ENCODE measurements around the gene CFAP157. TPM values are rescaled to one million over a fixed set of nuclear protein-coding genes. Genes with fewer than 3 reads are reported as not detected.

The CFAP157 gene
- total and polyA plus RNA-seq, 9 donors, result 0.22 to 99.0 (median 3.5) TPM

DNA sequence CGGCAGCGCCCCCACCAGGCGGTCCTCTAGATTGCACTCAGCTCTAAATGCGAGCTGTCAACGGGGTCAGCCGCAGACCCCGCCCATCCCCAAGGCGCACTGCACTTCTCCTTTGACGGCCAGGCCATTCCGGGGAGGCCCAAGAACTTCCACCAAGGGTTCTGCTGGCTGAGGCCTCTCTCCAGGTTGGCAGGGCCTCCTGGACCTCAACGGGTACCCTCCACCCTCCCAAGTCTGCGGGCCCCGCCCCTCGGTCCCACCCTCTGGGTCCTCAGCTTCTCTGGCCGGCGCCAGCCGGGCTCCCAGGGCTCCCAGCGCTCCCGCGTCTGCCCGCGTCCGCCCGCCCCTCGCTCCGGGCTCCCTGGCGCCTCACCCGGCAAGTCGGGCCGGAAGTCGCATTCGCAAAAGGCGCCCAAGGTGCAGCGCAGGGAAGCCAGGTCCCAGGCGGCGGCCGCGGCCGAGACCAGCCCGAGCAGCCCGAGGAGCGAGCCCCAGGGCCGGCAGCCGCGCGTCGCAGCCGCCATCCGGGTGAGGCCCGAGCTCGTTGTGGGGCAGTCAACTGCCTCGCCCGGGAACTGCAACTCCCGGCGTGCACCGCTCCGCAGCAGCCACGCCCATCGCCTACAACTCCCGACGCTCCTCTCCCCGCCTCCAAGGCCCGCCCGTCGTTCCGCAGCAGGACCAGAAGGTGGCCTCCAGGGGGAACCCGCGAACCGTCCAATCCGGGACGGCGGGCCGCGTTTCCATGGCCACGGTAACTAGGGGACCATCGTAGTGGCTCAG lies 28.1 kb downstream of the CFAP157 start, which contains the start of gene TOR2A:
Gene TOR2A, minus strand, starts transcription at position 548 of the 783 bp plus-strand sequence. Its CDS starts 24 bp downstream, at position 524.
- Histone ChIP-seq H3K4me1 (ENCODE audit: insufficient read depth) (peaks cover 6% of the 10 kb centered on the region), H3K36me3 (no peaks in the 10 kb centered on the region), H3K9me3 (no peaks in the 10 kb centered on the region), H3K27me3 (no peaks in the 10 kb centered on the region), H3K27ac (peak within 1 kb of the TSS; percentile 80 to 88), H3K4me3 (peak within 1 kb of the TSS; percentile 88)
- TF ChIP-seq, protein P1, sequence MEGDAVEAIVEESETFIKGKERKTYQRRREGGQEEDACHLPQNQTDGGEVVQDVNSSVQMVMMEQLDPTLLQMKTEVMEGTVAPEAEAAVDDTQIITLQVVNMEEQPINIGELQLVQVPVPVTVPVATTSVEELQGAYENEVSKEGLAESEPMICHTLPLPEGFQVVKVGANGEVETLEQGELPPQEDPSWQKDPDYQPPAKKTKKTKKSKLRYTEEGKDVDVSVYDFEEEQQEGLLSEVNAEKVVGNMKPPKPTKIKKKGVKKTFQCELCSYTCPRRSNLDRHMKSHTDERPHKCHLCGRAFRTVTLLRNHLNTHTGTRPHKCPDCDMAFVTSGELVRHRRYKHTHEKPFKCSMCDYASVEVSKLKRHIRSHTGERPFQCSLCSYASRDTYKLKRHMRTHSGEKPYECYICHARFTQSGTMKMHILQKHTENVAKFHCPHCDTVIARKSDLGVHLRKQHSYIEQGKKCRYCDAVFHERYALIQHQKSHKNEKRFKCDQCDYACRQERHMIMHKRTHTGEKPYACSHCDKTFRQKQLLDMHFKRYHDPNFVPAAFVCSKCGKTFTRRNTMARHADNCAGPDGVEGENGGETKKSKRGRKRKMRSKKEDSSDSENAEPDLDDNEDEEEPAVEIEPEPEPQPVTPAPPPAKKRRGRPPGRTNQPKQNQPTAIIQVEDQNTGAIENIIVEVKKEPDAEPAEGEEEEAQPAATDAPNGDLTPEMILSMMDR (IDR thresholded peaks at IDR 0.05), result peak; percentile 92 to 100 (median 100)
- TF ChIP-seq EP300 (IDR thresholded peaks at IDR 0.05), result no peak
- peak; percentile 93 for TF ChIP-seq POLR2A (IDR thresholded peaks at IDR 0.05)
- intact Hi-C loops (cut with DNase I), result loop anchor here (1.0 to 5.0 kb wide), 10 partner anchors 47 to 187 kb away; no protein-coding TSS in a partner anchor
- DNase-seq, result peak; percentile 95 to 98 (median 98)
- WGBS, 3 donors, result 0 to 1% (median 0%) methylated on average over 48 to 76 of the region's 76 CpGs

DNA sequence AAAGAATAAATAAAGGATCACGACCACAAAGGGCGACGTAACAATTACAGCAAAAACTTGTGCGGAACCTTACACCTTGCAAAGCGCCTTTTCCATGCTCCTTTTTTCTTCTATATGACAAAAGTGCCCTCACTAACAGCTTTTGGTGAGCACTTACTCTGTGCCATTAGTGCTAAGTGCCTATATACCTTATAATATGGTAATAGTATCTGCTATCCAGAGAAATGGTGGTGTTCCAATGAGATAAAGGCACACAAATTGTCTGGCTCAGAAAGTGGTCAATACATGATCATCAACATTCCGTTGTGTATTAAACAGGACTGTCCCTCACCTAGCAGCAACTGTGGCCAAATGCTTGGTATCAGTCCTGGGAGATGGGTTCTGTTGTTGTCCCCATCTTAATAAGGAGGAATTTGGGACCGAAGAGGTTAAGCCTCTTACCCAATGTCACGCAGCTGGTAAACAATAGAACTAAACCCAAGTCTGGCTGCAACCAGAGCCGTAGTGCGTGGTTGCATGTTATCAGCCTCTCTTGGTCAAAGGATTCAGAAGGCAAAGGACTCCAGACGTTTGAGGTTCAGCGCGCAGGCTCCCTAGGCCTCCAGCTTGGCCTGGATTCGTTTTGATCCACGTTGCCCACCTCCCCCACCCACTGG lies 28.9 kb downstream of the CFAP157 start:
- intact Hi-C loops (cut with DNase I), result loop anchor here (1.0 to 5.0 kb wide), 8 partner anchors 47 to 187 kb away; no protein-coding TSS in a partner anchor
- no peak for TF ChIP-seq POLR2A (IDR thresholded peaks at IDR 0.05)
- TF ChIP-seq EP300 (IDR thresholded peaks at IDR 0.05), result no peak
- TF ChIP-seq, protein P1 (IDR thresholded peaks at IDR 0.05), result no peak
- Histone ChIP-seq H3K9me3 (no peaks in the 10 kb centered on the region), H3K4me3 (no peak overlapping the region), H3K4me1 (ENCODE audit: insufficient read depth) (peaks cover 6% of the 10 kb centered on the region), H3K27ac (no peak overlapping the region), H3K36me3 (no peaks in the 10 kb centered on the region), H3K27me3 (no peaks in the 10 kb centered on the region)
- no peak for DNase-seq
- 29 to 36% (median 35%) methylated on average over 15 of the region's 15 CpGs for WGBS, 3 donors

DNA sequence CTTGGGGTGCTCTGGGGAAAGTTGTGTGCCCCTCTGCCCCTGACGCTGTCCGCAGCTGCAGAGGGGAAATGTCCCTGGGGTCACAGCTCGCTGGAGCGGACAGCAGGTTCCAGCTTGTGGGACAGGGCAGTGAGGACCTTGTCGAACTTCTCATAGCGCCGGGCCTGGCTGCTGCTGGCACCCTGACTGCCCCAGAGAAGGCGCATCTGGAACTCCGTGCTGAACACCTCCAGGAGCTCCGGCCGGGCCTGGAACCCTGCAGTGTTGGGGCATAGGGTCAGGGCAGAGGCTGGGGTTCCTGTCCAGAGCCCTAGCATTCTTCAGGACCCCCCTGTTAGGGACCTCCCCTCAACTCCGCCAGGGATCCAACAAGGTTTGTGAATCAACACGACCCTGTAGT lies 31.9 kb downstream of the CFAP157 start:
- DNase-seq, result no peak
- H3K27me3 ChIP-seq, result no peaks in the 10 kb centered on the region
- TF ChIP-seq POLR2A (IDR thresholded peaks at IDR 0.05) (no peak), EP300 (IDR thresholded peaks at IDR 0.05) (no peak)
- TF ChIP-seq, protein P1 (IDR thresholded peaks at IDR 0.05), result no peak
- peaks cover 5% of the 10 kb centered on the region for H3K4me1 ChIP-seq (ENCODE audit: insufficient read depth)
- no peaks in the 10 kb centered on the region for H3K9me3 ChIP-seq
- H3K4me3 ChIP-seq, result no peak overlapping the region
- H3K36me3 ChIP-seq, result no peaks in the 10 kb centered on the region
- 85 to 89% (median 87%) methylated on average over 13 of the region's 13 CpGs for WGBS, 3 donors
- H3K27ac ChIP-seq, result no peak overlapping the region
- intact Hi-C loops (cut with DNase I), result loop anchor here in 3 of 4 donors (5.0 kb wide), 4 partner anchors 44 to 184 kb away; no protein-coding TSS in a partner anchor

DNA sequence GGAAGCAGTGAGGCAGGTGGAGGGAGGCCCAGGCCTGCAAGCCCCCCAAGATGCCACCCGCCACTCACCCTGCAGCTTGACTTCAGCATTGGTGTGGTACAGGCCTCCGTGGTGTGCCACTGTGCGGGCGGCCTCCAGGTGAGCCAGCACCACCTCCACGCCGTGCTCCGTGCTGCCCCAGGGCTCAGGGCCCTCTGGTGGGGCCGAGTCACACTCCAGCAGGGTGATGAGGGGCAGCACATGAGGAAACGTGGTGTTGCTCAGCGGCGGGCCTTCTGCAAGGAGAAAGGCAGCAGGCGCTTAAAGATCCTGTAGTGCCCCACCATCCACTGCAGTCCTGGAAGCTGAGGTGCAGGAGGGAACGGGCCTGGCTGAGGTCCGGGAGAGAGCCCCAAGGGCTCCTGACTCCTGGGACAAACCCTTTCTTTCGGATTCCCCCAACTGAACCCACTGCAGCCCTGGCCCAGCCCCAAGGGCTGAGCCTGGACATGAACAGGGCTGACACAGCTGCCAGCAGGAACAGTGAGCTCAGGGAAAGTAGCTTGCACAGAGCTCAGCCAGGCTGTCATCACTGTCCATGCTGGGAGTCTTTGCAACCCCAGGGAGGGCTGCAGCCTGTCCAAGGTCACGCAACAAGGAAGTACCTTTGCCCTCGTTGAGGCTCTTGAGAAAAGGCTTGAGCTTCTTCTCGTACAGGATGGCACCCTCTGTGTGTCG lies 33.0 kb downstream of the CFAP157 start:
- Histone ChIP-seq H3K4me3 (no peak overlapping the region), H3K36me3 (no peaks in the 10 kb centered on the region), H3K4me1 (ENCODE audit: insufficient read depth) (peaks cover 2% of the 10 kb centered on the region), H3K9me3 (no peaks in the 10 kb centered on the region), H3K27me3 (no peaks in the 10 kb centered on the region), H3K27ac (no peak overlapping the region)
- DNase-seq, result no peak
- 79 to 85% (median 83%) methylated on average over 16 to 19 of the region's 19 CpGs for WGBS, 3 donors
- intact Hi-C loops (cut with DNase I), result loop anchor here in 3 of 4 donors (5.0 to 10.0 kb wide), 5 partner anchors 43 to 235 kb away; no protein-coding TSS in a partner anchor
- TF ChIP-seq, protein P1 (IDR thresholded peaks at IDR 0.05), result no peak
- no peak for TF ChIP-seq EP300 (IDR thresholded peaks at IDR 0.05)
